IPS DF 4.7 (cell line): ENCODE results near the gene PHLDA1.
"Not testable (repeated sequence)": the region's sequence is repeated elsewhere in the genome, so short reads cannot be mapped to it uniquely, and the experiment has no call there.

Source experiments
- DNase-seq: peaks from one replicate; pipeline ENCODE4 v3.0.0-alpha.2; 2013; ENCODE audit warnings: low spot score; ENCODE audit errors: extremely low read depth

PHLDA1 gene

GRCh38 chr12:76018672-76019071 is 12.9 kb downstream of the PHLDA1 start:
- no peak for DNase-seq

- DNase-seq: no peak
These were observed 13.5 kb downstream of the PHLDA1 start for GRCh38 chr12:76018111-76018510.

GRCh38 chr12:76014007-76014406 is 17.6 kb downstream of the PHLDA1 start:
- no peak for DNase-seq

GRCh38 chr12:76013603-76014002 is 18.0 kb downstream of the PHLDA1 start:
- no peak for DNase-seq

- no peak for DNase-seq
These were observed 18.9 kb downstream of the PHLDA1 start for GRCh38 chr12:76012644-76013043.

GRCh38 chr12:76010732-76011458 is 20.7 kb downstream of the PHLDA1 start:
- DNase-seq: no peak

- no peak for DNase-seq
These were observed 23.1 kb downstream of the PHLDA1 start for GRCh38 chr12:76008428-76008827.

GRCh38 chr12:76007640-76008039 is 23.9 kb downstream of the PHLDA1 start:
- DNase-seq: no peak

GRCh38 chr12:76006028-76006925 is 25.3 kb downstream of the PHLDA1 start:
- no peak for DNase-seq

- no peak for DNase-seq
These were observed 28.3 kb downstream of the PHLDA1 start for GRCh38 chr12:76003355-76003638.

- DNase-seq: no peak
These were observed 28.8 kb downstream of the PHLDA1 start for GRCh38 chr12:76002598-76003354.

- no peak for DNase-seq
These were observed 33.1 kb downstream of the PHLDA1 start for GRCh38 chr12:75998292-75999063.

GRCh38 chr12:75997658-75998057 is 33.9 kb downstream of the PHLDA1 start:
- no peak for DNase-seq

- no peak for DNase-seq
These were observed 34.6 kb downstream of the PHLDA1 start for GRCh38 chr12:75996861-75997447.

- DNase-seq: no peak
These were observed 35.9 kb downstream of the PHLDA1 start for GRCh38 chr12:75995691-75996090.

GRCh38 chr12:75994069-75994740 is 37.4 kb downstream of the PHLDA1 start:
- DNase-seq: no peak

GRCh38 chr12:75991753-75992152 is 39.8 kb downstream of the PHLDA1 start:
- no peak for DNase-seq

- no peak for DNase-seq
These were observed 41.2 kb downstream of the PHLDA1 start for GRCh38 chr12:75990189-75990912.

- DNase-seq: not testable (repeated sequence)
These were observed 43.9 kb downstream of the PHLDA1 start for GRCh38 chr12:75987709-75988108.
